Esophagus muscularis mucosa (tissue), 4 donors: ENCODE measurements around the gene MTA3. TPM values are rescaled to one million over a fixed set of nuclear protein-coding genes. Genes with fewer than 3 reads are reported as not detected.

Experiments used
- DNase-seq: peaks from one replicate; pipeline ENCODE4 v3.0.0-alpha.2; 2017; ENCODE audit errors: extremely low spot score
- H3K27ac ChIP-seq, 4 donors: fragments of 200-600 bp; sonication (generic); replicated peaks in 1 of 4; 1 replicate in 3 of 4; 2 replicates in 1 of 4; pipeline ENCODE4 v1.5.1; 2016 to 2019; ENCODE audit warnings: mild to moderate bottlenecking in 1 of 4
- H3K27me3 ChIP-seq, 4 donors: fragments of 200-600 bp; sonication (generic); one replicate each; pipeline versions ENCODE4 v1.5.1 to v1.6.0; 2016 to 2019
- H3K36me3 ChIP-seq, 4 donors: fragments of 200-600 bp; sonication (generic); one replicate each; pipeline ENCODE4 v1.5.1; 2016 to 2019
- H3K4me1 ChIP-seq, 4 donors: fragments of 200-600 bp; sonication (generic); one replicate each; pipeline ENCODE4 v1.5.1; 2016 to 2019
- H3K4me3 ChIP-seq, 4 donors: fragments of 200-600 bp; sonication (generic); 1 replicate in 2 of 4; 2 replicates in 2 of 4; pipeline ENCODE4 v1.5.1; 2016 to 2019; ENCODE audit warnings: mild to moderate bottlenecking in 4 of 4, moderate library complexity in 1 of 4
- H3K9me3 ChIP-seq, 4 donors: fragments of 200-600 bp; sonication (generic); 1 replicate in 3 of 4; 2 replicates in 1 of 4; pipeline ENCODE4 v1.5.1; 2016 to 2019
- EP300 ChIP-seq: sonication (generic); formaldehyde crosslinking; IDR thresholded peaks from one replicate; pipeline ENCODE4 v1.6.1; 2017; ENCODE audit warnings: antibody characterized with exemption
- POLR2A ChIP-seq: fragments of 450-650 bp; IDR thresholded peaks from one replicate; pipeline ENCODE4 v1.6.1; 2017; ENCODE audit warnings: antibody characterized with exemption, moderate library complexity, mild to moderate bottlenecking, low read depth
- POLR2AphosphoS5 ChIP-seq, 2 donors: sonication (generic); formaldehyde crosslinking; IDR thresholded peaks; one replicate each; pipeline ENCODE4 v1.6.1; 2017; ENCODE audit warnings: antibody characterized with exemption in 2 of 2
- WGBS: methylation state at CpG from one replicate; pipeline ENCODE4 v1.1.5; 2018; 5-methylcytosine and 5-hydroxymethylcytosine counted together
- intact Hi-C: fragments of 100-400 bp; cut with DNase I; formaldehyde crosslinking; loops from one replicate; pipeline ENCODE4 v1.15.1; 2023
- total RNA-seq, 4 donors: library from RNA; depleted of rRNA; stranded (reverse); fragments of >200 nt; gene quantifications; one replicate each; pipeline versions ENCODE4 v1.1.0 to v1.2.1, GENCODE V29; 2016
- TF ChIP-seq, protein P1 (sequence below), 3 experiments: fragments of 200-600 bp in 2 of 3; fragments of 450-650 bp in 1 of 3; sonication (generic) in 2 of 3; IDR thresholded peaks; one replicate each; pipeline ENCODE4 v1.5.1; 2017 to 2019; ENCODE audit warnings: antibody characterized with exemption in 3 of 3, mild to moderate bottlenecking in 2 of 3, moderate library complexity in 1 of 3

Gene MTA3
- total RNA-seq, 4 donors from 2014 or later: 20.5 to 27.7 (median 24.3) TPM

DNA sequence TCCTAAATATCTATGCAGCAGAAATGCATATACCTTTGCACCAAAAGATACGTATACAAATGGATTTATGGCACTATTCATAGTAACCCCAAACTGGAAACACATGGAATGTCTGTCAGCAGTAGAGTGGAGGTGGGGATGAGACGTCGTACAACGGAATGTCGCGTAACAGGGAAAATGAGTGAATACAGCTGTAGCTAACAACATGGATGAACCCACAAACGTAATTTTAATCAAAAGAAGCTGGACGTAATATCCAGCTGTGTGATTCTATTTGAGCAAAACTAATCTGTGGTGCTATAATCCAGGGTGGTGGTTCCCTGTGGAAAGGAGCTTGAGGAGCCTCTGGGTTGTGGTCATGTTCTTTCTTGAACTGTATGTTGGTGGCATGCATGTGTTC, 89.9 kb downstream of the MTA3 start:
- WGBS: 83% methylated on average over 8 of the region's 8 CpGs
- TF ChIP-seq EP300 (no peak), POLR2AphosphoS5 (IDR thresholded peaks at IDR 0.05) (no peak), POLR2A (no peak)
- TF ChIP-seq, protein P1, sequence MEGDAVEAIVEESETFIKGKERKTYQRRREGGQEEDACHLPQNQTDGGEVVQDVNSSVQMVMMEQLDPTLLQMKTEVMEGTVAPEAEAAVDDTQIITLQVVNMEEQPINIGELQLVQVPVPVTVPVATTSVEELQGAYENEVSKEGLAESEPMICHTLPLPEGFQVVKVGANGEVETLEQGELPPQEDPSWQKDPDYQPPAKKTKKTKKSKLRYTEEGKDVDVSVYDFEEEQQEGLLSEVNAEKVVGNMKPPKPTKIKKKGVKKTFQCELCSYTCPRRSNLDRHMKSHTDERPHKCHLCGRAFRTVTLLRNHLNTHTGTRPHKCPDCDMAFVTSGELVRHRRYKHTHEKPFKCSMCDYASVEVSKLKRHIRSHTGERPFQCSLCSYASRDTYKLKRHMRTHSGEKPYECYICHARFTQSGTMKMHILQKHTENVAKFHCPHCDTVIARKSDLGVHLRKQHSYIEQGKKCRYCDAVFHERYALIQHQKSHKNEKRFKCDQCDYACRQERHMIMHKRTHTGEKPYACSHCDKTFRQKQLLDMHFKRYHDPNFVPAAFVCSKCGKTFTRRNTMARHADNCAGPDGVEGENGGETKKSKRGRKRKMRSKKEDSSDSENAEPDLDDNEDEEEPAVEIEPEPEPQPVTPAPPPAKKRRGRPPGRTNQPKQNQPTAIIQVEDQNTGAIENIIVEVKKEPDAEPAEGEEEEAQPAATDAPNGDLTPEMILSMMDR (IDR thresholded peaks at IDR 0.05): no peak
- Histone ChIP-seq H3K9me3 (no peaks in the 10 kb centered on the region), H3K27ac (no peak overlapping the region), H3K4me1 (peaks cover 0 to 16% (median 9%) of the 10 kb centered on the region in 4 donors), H3K36me3 (peaks cover 3 to 31% (median 14%) of the 10 kb centered on the region in 4 donors), H3K4me3 (no peak overlapping the region), H3K27me3 (no peaks in the 10 kb centered on the region)
- DNase-seq: no peak
- intact Hi-C loops: no loop called here

DNA sequence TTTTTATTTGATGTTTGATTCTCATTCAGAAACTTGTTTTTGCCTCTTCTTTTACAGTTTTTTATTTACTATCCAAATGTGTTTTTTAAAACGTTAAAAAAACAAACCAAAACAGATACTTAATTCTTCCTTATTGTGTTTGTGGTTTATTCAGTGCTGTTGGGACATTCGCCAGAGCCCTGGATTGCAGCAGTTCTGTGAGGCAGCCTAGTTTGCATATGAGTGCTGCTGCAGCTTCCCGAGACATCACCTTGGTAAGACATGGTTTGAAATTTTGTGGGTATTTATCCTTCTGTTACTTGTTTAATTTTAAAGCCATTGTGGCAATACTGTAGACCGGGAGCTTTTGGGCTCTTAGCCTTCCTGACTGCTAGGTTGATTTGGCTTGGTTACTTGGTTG, 91.2 kb downstream of the MTA3 start:
- TF ChIP-seq, protein P1 (IDR thresholded peaks at IDR 0.05): no peak
- TF ChIP-seq EP300 (no peak), POLR2A (no peak), POLR2AphosphoS5 (IDR thresholded peaks at IDR 0.05) (no peak)
- 71% methylated on average over 4 of the region's 4 CpGs for WGBS
- no peaks in the 10 kb centered on the region for H3K27me3 ChIP-seq
- H3K27ac ChIP-seq: no peak overlapping the region
- no peaks in the 10 kb centered on the region for H3K9me3 ChIP-seq
- no peak overlapping the region for H3K4me3 ChIP-seq
- no peak for DNase-seq
- peaks cover 3 to 31% (median 14%) of the 10 kb centered on the region in 4 donors for H3K36me3 ChIP-seq
- intact Hi-C loops: loop anchor here (5.0 kb wide), 1 partner anchor 162 kb away; no protein-coding TSS in a partner anchor
- H3K4me1 ChIP-seq: peaks cover 0 to 10% (median 3%) of the 10 kb centered on the region in 4 donors

DNA sequence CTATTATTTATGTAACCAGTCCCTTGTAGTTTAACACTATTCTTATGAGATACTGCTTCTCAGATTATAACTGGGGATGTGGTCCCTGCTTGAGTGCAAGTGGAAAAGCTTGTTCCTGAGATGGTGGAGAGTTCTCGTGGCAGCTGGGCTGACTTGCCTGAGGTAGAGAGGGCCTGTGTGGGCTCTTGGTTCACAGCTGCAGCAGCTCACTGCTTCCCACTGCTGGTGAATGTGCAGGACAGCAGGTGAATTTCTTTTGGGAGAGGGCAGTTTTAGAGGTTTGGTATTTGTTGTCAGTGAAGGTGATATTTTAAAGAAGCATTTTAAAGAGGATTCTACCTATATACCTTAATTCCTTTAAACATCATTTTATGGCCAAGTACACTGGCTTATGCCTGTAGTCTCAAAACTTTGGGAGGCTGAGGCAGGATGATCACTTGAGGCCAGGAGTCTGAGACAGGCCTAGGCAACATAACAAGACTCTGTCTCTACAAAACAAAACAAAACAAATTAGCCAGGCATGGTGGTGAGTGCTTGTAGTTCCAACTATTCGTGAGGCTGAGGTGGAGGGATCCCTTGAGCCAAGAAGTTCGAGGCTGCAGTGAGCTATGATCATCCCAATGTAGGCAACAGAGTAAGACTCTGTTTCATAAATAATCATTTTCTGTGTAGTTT, 94.8 kb downstream of the MTA3 start:
- Histone ChIP-seq H3K4me3 (no peak overlapping the region), H3K27ac (no peak overlapping the region), H3K36me3 (peaks cover 0 to 12% (median 7%) of the 10 kb centered on the region in 4 donors), H3K27me3 (no peaks in the 10 kb centered on the region), H3K4me1 (peaks cover 6 to 16% (median 6%) of the 10 kb centered on the region in 4 donors), H3K9me3 (no peaks in the 10 kb centered on the region)
- 18% methylated on average over 3 of the region's 3 CpGs for WGBS
- TF ChIP-seq POLR2AphosphoS5 (IDR thresholded peaks at IDR 0.05) (peak in 1 of 2 donors; percentile 37), EP300 (no peak)
- TF ChIP-seq, protein P1 (IDR thresholded peaks at IDR 0.05): peak; percentile 92 to 98 (median 96)
- intact Hi-C loops: loop anchor here (1.0 to 5.0 kb wide), 2 partner anchors 150 to 166 kb away; no protein-coding TSS in a partner anchor
- no peak for DNase-seq

DNA sequence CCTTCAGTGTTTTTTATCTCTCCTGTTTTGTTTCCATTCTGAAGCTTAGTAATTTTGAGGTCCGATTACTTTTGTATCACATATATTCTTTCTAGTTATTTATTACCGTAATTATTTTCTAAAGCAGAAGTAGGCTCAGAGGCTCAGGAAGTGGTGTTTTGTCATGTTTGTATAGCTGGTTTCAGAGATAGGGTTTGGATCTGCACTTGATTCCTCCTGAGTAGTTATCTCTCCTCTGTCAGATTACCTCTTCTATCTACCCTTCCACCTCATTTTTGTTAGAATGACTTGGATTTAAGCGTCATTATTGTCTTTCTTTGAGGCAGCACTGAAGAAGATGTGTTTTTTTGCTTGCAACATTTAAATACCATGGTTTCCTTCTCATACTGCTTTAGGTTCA, 95.4 kb downstream of the MTA3 start:
- no peak overlapping the region for H3K27ac ChIP-seq
- peaks cover 0 to 9% (median 7%) of the 10 kb centered on the region in 4 donors for H3K36me3 ChIP-seq
- H3K4me3 ChIP-seq: no peak overlapping the region
- H3K4me1 ChIP-seq: peaks cover 6 to 16% (median 7%) of the 10 kb centered on the region in 4 donors
- 82% methylated on average over 3 of the region's 3 CpGs for WGBS
- H3K9me3 ChIP-seq: no peaks in the 10 kb centered on the region
- intact Hi-C loops: loop anchor here (1.0 to 5.0 kb wide), 2 partner anchors 151 to 167 kb away; no protein-coding TSS in a partner anchor
- TF ChIP-seq POLR2AphosphoS5 (IDR thresholded peaks at IDR 0.05) (no peak), EP300 (no peak), POLR2A (no peak)
- TF ChIP-seq, protein P1 (IDR thresholded peaks at IDR 0.05): no peak
- H3K27me3 ChIP-seq: no peaks in the 10 kb centered on the region
- DNase-seq: no peak
